Measurements from ENCODE around the gene TIMMDC1. TPM values are rescaled to one million over a fixed set of nuclear protein-coding genes. Genes with fewer than 3 reads are reported as not detected.

Gene TIMMDC1
- total RNA-seq, 1 donor from 2014 or later = 75.4 TPM

DNA sequence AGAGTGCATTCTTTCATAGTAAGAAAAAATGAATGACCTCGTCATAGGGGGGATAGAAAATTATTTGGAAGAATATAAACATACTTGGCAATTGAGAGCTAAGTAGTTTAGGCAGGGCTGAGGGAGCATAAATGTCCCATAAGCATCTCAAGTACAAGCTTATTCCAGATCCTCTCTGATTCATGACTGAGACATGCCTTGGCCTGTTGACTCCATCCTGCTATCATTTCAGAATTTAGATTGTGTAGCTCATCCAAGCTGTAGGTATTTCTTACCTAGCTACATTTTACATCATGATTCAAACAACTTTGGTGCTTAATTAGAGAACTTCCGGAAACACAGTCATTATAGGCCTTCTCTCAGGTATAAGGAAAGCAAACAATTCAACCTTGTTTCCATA is 17.3 kb upstream of the TIMMDC1 start:
- Mint-ChIP-seq H3K4me1 (ENCODE audit: low read depth, unreplicated experiment) (no peaks in the 10 kb centered on the region), H3K36me3 (ENCODE audit: unreplicated experiment) (no peaks in the 10 kb centered on the region), H3K27me3 (ENCODE audit: unreplicated experiment) (no peaks in the 10 kb centered on the region), H3K4me3 (ENCODE audit: unreplicated experiment) (no peak overlapping the region), H3K9me3 (ENCODE audit: unreplicated experiment) (no peaks in the 10 kb centered on the region), H3K27ac (ENCODE audit: unreplicated experiment) (no peak overlapping the region)
- TF ChIP-seq, protein P1, sequence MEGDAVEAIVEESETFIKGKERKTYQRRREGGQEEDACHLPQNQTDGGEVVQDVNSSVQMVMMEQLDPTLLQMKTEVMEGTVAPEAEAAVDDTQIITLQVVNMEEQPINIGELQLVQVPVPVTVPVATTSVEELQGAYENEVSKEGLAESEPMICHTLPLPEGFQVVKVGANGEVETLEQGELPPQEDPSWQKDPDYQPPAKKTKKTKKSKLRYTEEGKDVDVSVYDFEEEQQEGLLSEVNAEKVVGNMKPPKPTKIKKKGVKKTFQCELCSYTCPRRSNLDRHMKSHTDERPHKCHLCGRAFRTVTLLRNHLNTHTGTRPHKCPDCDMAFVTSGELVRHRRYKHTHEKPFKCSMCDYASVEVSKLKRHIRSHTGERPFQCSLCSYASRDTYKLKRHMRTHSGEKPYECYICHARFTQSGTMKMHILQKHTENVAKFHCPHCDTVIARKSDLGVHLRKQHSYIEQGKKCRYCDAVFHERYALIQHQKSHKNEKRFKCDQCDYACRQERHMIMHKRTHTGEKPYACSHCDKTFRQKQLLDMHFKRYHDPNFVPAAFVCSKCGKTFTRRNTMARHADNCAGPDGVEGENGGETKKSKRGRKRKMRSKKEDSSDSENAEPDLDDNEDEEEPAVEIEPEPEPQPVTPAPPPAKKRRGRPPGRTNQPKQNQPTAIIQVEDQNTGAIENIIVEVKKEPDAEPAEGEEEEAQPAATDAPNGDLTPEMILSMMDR (IDR thresholded peaks at IDR 0.05; ENCODE audit: partially characterized antibody, unreplicated experiment) = no peak
- no peak for DNase-seq

DNA sequence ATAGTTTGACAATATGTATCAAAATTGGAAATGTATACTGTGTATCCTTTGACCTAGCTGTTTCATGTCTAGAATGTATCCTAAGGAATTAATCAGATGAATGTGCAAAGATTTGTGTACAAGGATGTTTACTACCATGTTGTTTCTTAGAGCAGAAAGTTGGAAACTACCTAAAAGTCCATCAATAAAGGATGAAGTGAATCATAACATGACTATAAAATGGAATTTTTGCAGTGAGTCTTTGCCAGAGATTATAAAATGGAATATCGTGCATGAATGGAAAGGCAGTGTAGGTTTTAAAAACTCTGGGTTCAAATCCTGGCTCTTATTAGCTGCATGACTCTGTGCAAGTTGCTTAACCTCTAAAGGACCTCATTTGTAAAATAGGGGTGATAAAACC is 15.2 kb upstream of the TIMMDC1 start:
- no peaks in the 10 kb centered on the region for H3K27me3 Mint-ChIP-seq (ENCODE audit: unreplicated experiment)
- H3K4me3 Mint-ChIP-seq (ENCODE audit: unreplicated experiment) = no peak overlapping the region
- no peak for DNase-seq
- no peak overlapping the region for H3K27ac Mint-ChIP-seq (ENCODE audit: unreplicated experiment)
- TF ChIP-seq, protein P1 (IDR thresholded peaks at IDR 0.05; ENCODE audit: partially characterized antibody, unreplicated experiment) = no peak
- no peaks in the 10 kb centered on the region for H3K9me3 Mint-ChIP-seq (ENCODE audit: unreplicated experiment)
- no peaks in the 10 kb centered on the region for H3K36me3 Mint-ChIP-seq (ENCODE audit: unreplicated experiment)
- no peaks in the 10 kb centered on the region for H3K4me1 Mint-ChIP-seq (ENCODE audit: low read depth, unreplicated experiment)

DNA sequence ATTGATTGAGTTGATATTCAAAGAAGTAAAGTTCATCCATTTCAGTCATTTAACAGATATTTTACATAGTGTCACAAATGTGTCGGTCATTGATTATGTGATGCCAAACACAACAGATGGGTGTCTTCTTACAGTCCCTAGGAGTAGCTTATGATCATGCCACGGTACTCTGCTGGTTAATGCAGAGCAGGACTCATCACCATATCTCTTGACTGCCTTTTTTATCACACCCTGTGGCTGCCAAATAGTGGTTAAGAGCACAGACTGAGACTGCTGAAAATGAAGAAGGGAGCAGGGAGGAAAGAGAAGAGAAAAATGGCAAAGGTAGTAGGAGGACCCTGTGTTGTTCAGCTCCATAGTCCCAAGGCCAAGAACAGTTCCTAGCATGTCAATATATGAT is 12.8 kb upstream of the TIMMDC1 start:
- no peak for DNase-seq
- TF ChIP-seq, protein P1 (IDR thresholded peaks at IDR 0.05; ENCODE audit: partially characterized antibody, unreplicated experiment) = no peak
- Mint-ChIP-seq H3K27ac (ENCODE audit: unreplicated experiment) (no peak overlapping the region), H3K36me3 (ENCODE audit: unreplicated experiment) (no peaks in the 10 kb centered on the region), H3K4me3 (ENCODE audit: unreplicated experiment) (no peak overlapping the region), H3K9me3 (ENCODE audit: unreplicated experiment) (no peaks in the 10 kb centered on the region), H3K4me1 (ENCODE audit: low read depth, unreplicated experiment) (no peaks in the 10 kb centered on the region), H3K27me3 (ENCODE audit: unreplicated experiment) (no peaks in the 10 kb centered on the region)

DNA sequence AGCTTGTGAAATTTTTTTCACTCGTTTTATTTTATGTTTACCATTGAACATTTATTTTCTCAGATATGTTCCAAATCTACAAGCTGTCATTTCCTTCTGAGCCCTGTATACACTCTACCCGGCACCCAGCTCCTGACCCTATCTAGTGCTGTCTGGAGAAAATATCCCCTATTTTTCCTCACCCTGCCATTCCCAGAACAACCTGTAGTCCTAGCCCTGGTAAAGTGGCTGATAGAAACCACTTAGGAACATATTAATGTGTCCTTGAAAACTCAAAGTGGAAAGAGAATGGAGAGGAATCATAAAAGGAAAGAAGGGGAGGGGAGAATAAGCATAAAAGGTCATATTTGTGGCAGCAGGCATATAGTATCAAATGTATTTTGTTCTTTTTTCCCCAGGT is 8.2 kb upstream of the TIMMDC1 start:
- TF ChIP-seq, protein P1 (IDR thresholded peaks at IDR 0.05; ENCODE audit: partially characterized antibody, unreplicated experiment) = no peak
- Mint-ChIP-seq H3K27ac (ENCODE audit: unreplicated experiment) (no peak overlapping the region), H3K9me3 (ENCODE audit: unreplicated experiment) (no peaks in the 10 kb centered on the region), H3K36me3 (ENCODE audit: unreplicated experiment) (no peaks in the 10 kb centered on the region), H3K4me1 (ENCODE audit: low read depth, unreplicated experiment) (no peaks in the 10 kb centered on the region), H3K4me3 (ENCODE audit: unreplicated experiment) (no peak overlapping the region), H3K27me3 (ENCODE audit: unreplicated experiment) (no peaks in the 10 kb centered on the region)
- DNase-seq = no peak

DNA sequence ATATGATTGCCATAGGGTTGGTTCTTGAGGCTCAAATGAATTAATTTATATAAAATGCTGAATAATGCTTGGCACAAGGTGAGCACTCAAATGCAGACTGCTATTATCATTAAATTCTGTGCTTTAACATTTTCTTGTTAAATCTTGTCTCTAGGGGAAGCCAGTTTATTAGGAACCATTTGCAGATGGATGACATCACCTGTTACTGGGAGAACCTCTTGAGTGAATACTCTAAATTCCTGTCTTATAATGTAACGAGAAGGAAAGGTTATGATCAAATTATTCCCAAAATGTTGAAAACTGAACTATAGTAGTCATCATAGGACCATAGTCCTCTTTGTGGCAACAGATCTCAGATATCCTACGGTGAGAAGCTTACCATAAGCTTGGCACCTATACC is 6.2 kb upstream of the TIMMDC1 start:
- TF ChIP-seq, protein P1 (IDR thresholded peaks at IDR 0.05; ENCODE audit: partially characterized antibody, unreplicated experiment) = no peak
- Mint-ChIP-seq H3K4me3 (ENCODE audit: unreplicated experiment) (no peak overlapping the region), H3K9me3 (ENCODE audit: unreplicated experiment) (no peaks in the 10 kb centered on the region)

More for the DNA sequence above, 6.2 kb upstream of the TIMMDC1 start:
- H3K27ac Mint-ChIP-seq (ENCODE audit: unreplicated experiment) = no peak overlapping the region
- H3K27me3 Mint-ChIP-seq (ENCODE audit: unreplicated experiment) = no peaks in the 10 kb centered on the region
- no peak for DNase-seq
- H3K4me1 Mint-ChIP-seq (ENCODE audit: low read depth, unreplicated experiment) = no peaks in the 10 kb centered on the region
- no peaks in the 10 kb centered on the region for H3K36me3 Mint-ChIP-seq (ENCODE audit: unreplicated experiment)

Measured in glutamatergic neuron (in vitro differentiated cells).